PC-9 (cell line): Measurements from ENCODE around the gene COL23A1.

Experiments
- CTCF ChIP-seq: fragments of 200-600 bp; sonication (generic); conservative IDR thresholded peaks from 2 replicates; pipeline ENCODE4 v1.6.1; 2017; ENCODE audit warnings: mixed run types, antibody characterized with exemption, mild to moderate bottlenecking, moderate library complexity
- EZH2 ChIP-seq: fragments of 200-600 bp; sonication (generic); IDR thresholded peaks from 2 replicates; pipeline ENCODE4 v1.8.0; 2017; ENCODE audit warnings: antibody characterized with exemption, low read depth

GRCh38 chr5:178547052-178547666, 43.0 kb downstream of the COL23A1 start:
- TF ChIP-seq CTCF (no peak), EZH2 (peak; percentile 44; the same call in 1 of the 2 replicates)
